ENCODE data around the gene TEX12. TPM values are rescaled to one million over a fixed set of nuclear protein-coding genes. Genes with fewer than 3 reads are reported as not detected.
"Not testable (repeated sequence)": the region's sequence is repeated elsewhere in the genome, so short reads cannot be mapped to it uniquely, and the experiment has no call there.

Gene TEX12
- polyA plus RNA-seq, 4 donors = 0.13 to 1.6 TPM; not detected in 2

DNA sequence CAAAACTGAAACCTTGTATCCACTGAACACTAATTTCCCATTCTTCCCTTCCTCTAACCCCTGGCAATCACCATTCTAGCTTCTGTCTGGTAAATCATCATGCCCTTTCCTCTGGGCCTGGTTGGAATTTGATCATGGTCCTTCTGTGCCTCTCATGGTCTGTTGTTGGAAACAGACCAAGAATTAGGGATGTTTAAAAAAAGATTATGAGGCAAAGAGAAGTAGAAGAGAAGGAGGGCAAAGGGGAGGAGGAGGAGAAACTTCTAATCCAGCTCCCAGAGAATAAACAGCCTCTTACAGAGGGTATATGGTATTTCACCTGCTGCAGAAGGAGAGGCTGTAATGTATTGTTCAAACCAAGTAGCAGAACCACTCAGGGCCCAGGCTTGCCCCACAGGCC is 18.7 kb downstream of the TEX12 start:
- FAIRE-seq = no peak
- Histone ChIP-seq H3K27ac (ENCODE audit: low read depth in 1 of 3, low read length in 2 of 3) (no peak overlapping the region), H3K27me3 (ENCODE audit: control insufficient read depth in 3 of 3, insufficient read depth in 3 of 3, low read length in 3 of 3) (no peaks in the 10 kb centered on the region), H3K4me3 (ENCODE audit: low read depth in 1 of 3, low read length in 3 of 3) (no peak overlapping the region), H3K9me3 (ENCODE audit: control insufficient read depth in 2 of 2, insufficient read depth in 1 of 2, low read depth in 1 of 2, low read length in 1 of 2) (no peaks in the 10 kb centered on the region), H3K36me3 (ENCODE audit: control insufficient read depth in 3 of 3, insufficient read depth in 2 of 3, low read depth in 1 of 3, low read length in 3 of 3) (no peaks in the 10 kb centered on the region), H3K4me1 (ENCODE audit: control insufficient read depth in 3 of 3, insufficient read depth in 2 of 3, low read depth in 1 of 3, low read length in 2 of 3) (no peaks in the 10 kb centered on the region)
- no peak for DNase-seq

GRCh38 chr11:112186304-112186703 is 19.1 kb downstream of the TEX12 start:
- no peak for DNase-seq
- Histone ChIP-seq H3K36me3 (ENCODE audit: control insufficient read depth in 3 of 3, insufficient read depth in 2 of 3, low read depth in 1 of 3, low read length in 3 of 3) (no peaks in the 10 kb centered on the region), H3K27ac (ENCODE audit: low read depth in 1 of 3, low read length in 2 of 3) (no peak overlapping the region), H3K4me3 (ENCODE audit: low read depth in 1 of 3, low read length in 3 of 3) (no peak overlapping the region), H3K27me3 (ENCODE audit: control insufficient read depth in 3 of 3, insufficient read depth in 3 of 3, low read length in 3 of 3) (no peaks in the 10 kb centered on the region), H3K9me3 (ENCODE audit: control insufficient read depth in 2 of 2, insufficient read depth in 1 of 2, low read depth in 1 of 2, low read length in 1 of 2) (no peaks in the 10 kb centered on the region), H3K4me1 (ENCODE audit: control insufficient read depth in 3 of 3, insufficient read depth in 2 of 3, low read depth in 1 of 3, low read length in 2 of 3) (no peaks in the 10 kb centered on the region)
- no peak for FAIRE-seq

DNA sequence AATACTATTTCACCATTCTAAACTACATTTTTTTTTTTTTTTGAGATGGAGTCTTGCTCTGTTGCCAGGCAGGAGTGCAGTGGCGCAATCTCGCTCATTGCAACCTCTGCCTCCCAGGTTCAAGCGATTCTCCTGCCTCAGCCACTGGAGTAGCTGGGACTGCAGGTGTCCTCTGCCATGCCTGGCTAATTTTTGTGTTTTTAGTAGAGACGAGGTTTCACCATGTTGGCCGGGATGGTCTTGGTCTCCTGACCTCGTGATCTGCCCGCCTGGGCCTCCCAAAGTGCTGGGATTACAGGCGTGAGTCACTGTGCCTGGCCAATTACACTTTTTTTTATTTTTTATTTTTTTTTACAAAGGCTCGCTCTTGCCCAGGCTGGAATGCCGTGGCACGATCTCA is 27.9 kb downstream of the TEX12 start:
- not testable (repeated sequence) for H3K27ac ChIP-seq (ENCODE audit: low read depth in 1 of 3, low read length in 2 of 3); H3K27me3 ChIP-seq (ENCODE audit: control insufficient read depth in 3 of 3, insufficient read depth in 3 of 3, low read length in 3 of 3); DNase-seq; H3K4me1 ChIP-seq (ENCODE audit: control insufficient read depth in 3 of 3, insufficient read depth in 2 of 3, low read depth in 1 of 3, low read length in 2 of 3); H3K4me3 ChIP-seq (ENCODE audit: low read depth in 1 of 3, low read length in 3 of 3); FAIRE-seq; H3K9me3 ChIP-seq (ENCODE audit: control insufficient read depth in 2 of 2, insufficient read depth in 1 of 2, low read depth in 1 of 2, low read length in 1 of 2); H3K36me3 ChIP-seq (ENCODE audit: control insufficient read depth in 3 of 3, insufficient read depth in 2 of 3, low read depth in 1 of 3, low read length in 3 of 3)
- 72 to 86% (median 85%) methylated on average over 11 of the region's 11 CpGs for WGBS, 3 donors

DNA sequence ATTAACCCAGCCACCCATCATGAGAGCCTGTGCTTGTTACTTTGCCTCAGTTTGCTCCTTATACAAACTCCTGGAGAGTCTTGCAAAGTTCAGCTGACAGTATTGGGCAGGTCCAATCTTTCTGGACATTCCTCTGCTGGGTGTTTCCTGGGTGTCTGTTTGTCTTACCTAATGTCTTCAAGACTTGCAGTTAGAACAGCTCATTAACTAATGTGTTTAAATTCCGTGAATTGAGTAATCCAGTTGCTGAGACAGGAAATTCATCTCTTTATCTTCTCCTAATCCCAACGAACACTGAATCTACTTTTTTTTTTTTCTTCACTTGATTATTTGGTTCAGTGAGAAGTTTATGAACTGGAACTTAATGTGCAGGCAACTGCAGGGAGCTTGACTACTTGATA is 28.8 kb downstream of the TEX12 start:
- Histone ChIP-seq H3K9me3 (ENCODE audit: control insufficient read depth in 2 of 2, insufficient read depth in 1 of 2, low read depth in 1 of 2, low read length in 1 of 2) (no peaks in the 10 kb centered on the region), H3K27ac (ENCODE audit: low read depth in 1 of 3, low read length in 2 of 3) (no peak overlapping the region), H3K36me3 (ENCODE audit: control insufficient read depth in 3 of 3, insufficient read depth in 2 of 3, low read depth in 1 of 3, low read length in 3 of 3) (no peaks in the 10 kb centered on the region), H3K27me3 (ENCODE audit: control insufficient read depth in 3 of 3, insufficient read depth in 3 of 3, low read length in 3 of 3) (no peaks in the 10 kb centered on the region), H3K4me1 (ENCODE audit: control insufficient read depth in 3 of 3, insufficient read depth in 2 of 3, low read depth in 1 of 3, low read length in 2 of 3) (peaks cover 0 to 4% (median 0%) of the 10 kb centered on the region in 3 donors), H3K4me3 (ENCODE audit: low read depth in 1 of 3, low read length in 3 of 3) (no peak overlapping the region)
- FAIRE-seq (no peak), DNase-seq (no peak)
- WGBS, 3 donors = 31 to 47% (median 43%) methylated on average over 2 of the region's 2 CpGs

GRCh38 chr11:112196519-112197087 is 29.4 kb downstream of the TEX12 start:
- peaks cover 0 to 4% (median 0%) of the 10 kb centered on the region in 3 donors for H3K4me1 ChIP-seq (ENCODE audit: control insufficient read depth in 3 of 3, insufficient read depth in 2 of 3, low read depth in 1 of 3, low read length in 2 of 3)
- no peaks in the 10 kb centered on the region for H3K9me3 ChIP-seq (ENCODE audit: control insufficient read depth in 2 of 2, insufficient read depth in 1 of 2, low read depth in 1 of 2, low read length in 1 of 2)
- H3K4me3 ChIP-seq (ENCODE audit: low read depth in 1 of 3, low read length in 3 of 3) = no peak overlapping the region
- H3K27ac ChIP-seq (ENCODE audit: low read depth in 1 of 3, low read length in 2 of 3) = no peak overlapping the region
- no peaks in the 10 kb centered on the region for H3K36me3 ChIP-seq (ENCODE audit: control insufficient read depth in 3 of 3, insufficient read depth in 2 of 3, low read depth in 1 of 3, low read length in 3 of 3)
- 92 to 100% (median 98%) methylated on average over 2 of the region's 2 CpGs for WGBS, 3 donors
- no peaks in the 10 kb centered on the region for H3K27me3 ChIP-seq (ENCODE audit: control insufficient read depth in 3 of 3, insufficient read depth in 3 of 3, low read length in 3 of 3)
- FAIRE-seq (no peak), DNase-seq (no peak)

DNA sequence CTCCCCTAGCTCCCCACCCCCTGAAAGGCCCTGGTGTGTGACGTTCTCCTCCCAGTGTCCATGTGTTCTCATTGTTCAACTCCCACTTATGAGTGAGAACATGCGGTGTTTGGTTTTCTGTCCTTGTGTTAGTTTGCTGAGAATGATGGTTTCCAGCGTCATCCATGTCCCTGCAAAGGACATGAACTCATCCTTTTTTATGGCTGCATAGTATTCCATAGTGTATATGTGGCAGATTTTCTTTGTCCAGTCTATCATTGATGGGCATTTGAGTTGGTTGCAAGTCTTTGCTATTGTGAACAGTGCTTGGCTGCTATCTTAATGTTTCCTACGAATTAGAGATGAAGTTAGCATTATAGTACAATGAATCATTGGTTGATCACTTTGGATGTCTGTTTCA is 31.9 kb downstream of the TEX12 start:
- H3K27me3 ChIP-seq (ENCODE audit: control insufficient read depth in 3 of 3, insufficient read depth in 3 of 3, low read length in 3 of 3); H3K27ac ChIP-seq (ENCODE audit: low read depth in 1 of 3, low read length in 2 of 3); H3K4me3 ChIP-seq (ENCODE audit: low read depth in 1 of 3, low read length in 3 of 3); FAIRE-seq; DNase-seq; H3K4me1 ChIP-seq (ENCODE audit: control insufficient read depth in 3 of 3, insufficient read depth in 2 of 3, low read depth in 1 of 3, low read length in 2 of 3); H3K9me3 ChIP-seq (ENCODE audit: control insufficient read depth in 2 of 2, insufficient read depth in 1 of 2, low read depth in 1 of 2, low read length in 1 of 2); H3K36me3 ChIP-seq (ENCODE audit: control insufficient read depth in 3 of 3, insufficient read depth in 2 of 3, low read depth in 1 of 3, low read length in 3 of 3): not testable (repeated sequence)
- WGBS, 3 donors = 69 to 80% (median 74%) methylated on average over 4 of the region's 4 CpGs

DNA sequence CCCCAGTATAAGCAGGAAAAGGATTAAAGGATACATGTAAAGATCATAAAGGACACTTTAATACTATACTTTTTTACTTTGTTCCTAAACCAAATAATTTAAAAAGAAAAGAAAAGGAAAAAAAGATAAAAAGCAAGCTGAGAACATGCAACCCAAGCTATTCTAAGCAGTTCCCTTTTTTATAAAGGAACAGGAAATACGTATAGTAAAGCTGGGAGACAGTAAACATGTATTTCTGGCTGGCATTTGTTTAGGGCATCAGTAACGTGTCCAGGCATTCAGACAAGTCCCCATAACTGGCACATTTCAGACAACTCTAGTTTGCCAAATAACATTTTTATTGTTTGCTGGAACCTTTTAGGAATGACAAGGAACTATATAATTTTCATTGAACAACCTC is 33.1 kb downstream of the TEX12 start:
- WGBS, 3 donors = 34 to 51% (median 38%) methylated on average over 2 of the region's 2 CpGs
- DNase-seq = no peak

DNA sequence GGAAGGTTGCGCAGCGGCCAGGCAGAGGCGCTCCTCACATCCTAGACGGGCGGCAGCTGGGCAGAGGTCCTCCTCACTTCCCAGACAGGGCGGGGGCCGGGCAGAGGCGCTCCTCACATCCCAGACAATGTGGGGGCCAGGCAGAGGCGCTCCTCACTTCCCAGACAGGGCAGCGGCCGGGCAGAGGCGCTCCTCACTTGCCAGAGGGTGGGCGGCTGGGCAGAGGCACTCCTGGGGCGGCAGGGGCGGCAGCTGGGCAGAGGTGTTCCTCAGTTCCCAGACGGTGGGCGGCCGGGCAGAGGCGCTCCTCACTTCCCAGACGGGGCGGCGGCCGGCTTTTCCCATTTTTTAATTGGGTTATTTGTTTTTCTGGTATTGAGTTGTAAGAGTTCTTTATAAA is 38.9 kb downstream of the TEX12 start:
- DNase-seq (no peak), FAIRE-seq (no peak)
- Histone ChIP-seq H3K4me1 (ENCODE audit: control insufficient read depth in 3 of 3, insufficient read depth in 2 of 3, low read depth in 1 of 3, low read length in 2 of 3) (no peaks in the 10 kb centered on the region), H3K36me3 (ENCODE audit: control insufficient read depth in 3 of 3, insufficient read depth in 2 of 3, low read depth in 1 of 3, low read length in 3 of 3) (peaks cover 0 to 3% (median 0%) of the 10 kb centered on the region in 3 donors), H3K27ac (ENCODE audit: low read depth in 1 of 3, low read length in 2 of 3) (no peak overlapping the region), H3K9me3 (ENCODE audit: control insufficient read depth in 2 of 2, insufficient read depth in 1 of 2, low read depth in 1 of 2, low read length in 1 of 2) (no peaks in the 10 kb centered on the region), H3K27me3 (ENCODE audit: control insufficient read depth in 3 of 3, insufficient read depth in 3 of 3, low read length in 3 of 3) (no peaks in the 10 kb centered on the region), H3K4me3 (ENCODE audit: low read depth in 1 of 3, low read length in 3 of 3) (no peak overlapping the region)
- 93 to 97% (median 95%) methylated on average over 22 to 23 of the region's 23 CpGs for WGBS, 3 donors

More for the DNA sequence above, 33.1 kb downstream of the TEX12 start:
- H3K9me3 ChIP-seq (ENCODE audit: control insufficient read depth in 2 of 2, insufficient read depth in 1 of 2, low read depth in 1 of 2, low read length in 1 of 2) = no peaks in the 10 kb centered on the region
- no peak for FAIRE-seq
- H3K4me3 ChIP-seq (ENCODE audit: low read depth in 1 of 3, low read length in 3 of 3) = no peak overlapping the region
- H3K36me3 ChIP-seq (ENCODE audit: control insufficient read depth in 3 of 3, insufficient read depth in 2 of 3, low read depth in 1 of 3, low read length in 3 of 3) = no peaks in the 10 kb centered on the region
- peaks cover 0 to 4% (median 0%) of the 10 kb centered on the region in 3 donors for H3K4me1 ChIP-seq (ENCODE audit: control insufficient read depth in 3 of 3, insufficient read depth in 2 of 3, low read depth in 1 of 3, low read length in 2 of 3)
- no peak overlapping the region for H3K27ac ChIP-seq (ENCODE audit: low read depth in 1 of 3, low read length in 2 of 3)
- no peaks in the 10 kb centered on the region for H3K27me3 ChIP-seq (ENCODE audit: control insufficient read depth in 3 of 3, insufficient read depth in 3 of 3, low read length in 3 of 3)

DNA sequence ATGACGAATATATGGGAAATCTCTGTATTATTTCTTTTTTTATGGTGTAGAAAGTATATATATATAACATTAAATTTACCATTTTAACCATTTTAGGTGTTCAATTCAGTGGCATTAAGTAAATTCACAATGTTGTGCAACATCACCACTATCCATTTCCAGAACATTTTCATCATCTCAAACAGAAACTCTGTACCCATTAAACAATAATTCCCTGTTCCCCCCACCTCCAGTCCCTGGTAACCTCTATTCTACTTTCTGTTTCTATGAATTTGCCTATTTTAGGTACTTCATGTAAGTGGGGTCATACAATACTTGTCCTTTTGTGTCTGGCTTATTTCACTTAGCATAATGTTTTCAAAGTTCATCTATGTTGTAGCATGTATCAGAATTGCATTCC is 43.7 kb downstream of the TEX12 start:
- 77 to 84% (median 80%) methylated on average over 1 of the region's 1 CpG for WGBS, 3 donors
- FAIRE-seq = no peak

More for the DNA sequence above, 43.7 kb downstream of the TEX12 start:
- Histone ChIP-seq H3K27me3 (ENCODE audit: control insufficient read depth in 3 of 3, insufficient read depth in 3 of 3, low read length in 3 of 3) (no peaks in the 10 kb centered on the region), H3K36me3 (ENCODE audit: control insufficient read depth in 3 of 3, insufficient read depth in 2 of 3, low read depth in 1 of 3, low read length in 3 of 3) (peaks cover 0 to 3% (median 0%) of the 10 kb centered on the region in 3 donors), H3K9me3 (ENCODE audit: control insufficient read depth in 2 of 2, insufficient read depth in 1 of 2, low read depth in 1 of 2, low read length in 1 of 2) (no peaks in the 10 kb centered on the region), H3K27ac (ENCODE audit: low read depth in 1 of 3, low read length in 2 of 3) (no peak overlapping the region), H3K4me1 (ENCODE audit: control insufficient read depth in 3 of 3, insufficient read depth in 2 of 3, low read depth in 1 of 3, low read length in 2 of 3) (no peaks in the 10 kb centered on the region), H3K4me3 (ENCODE audit: low read depth in 1 of 3, low read length in 3 of 3) (no peak overlapping the region)
- DNase-seq = no peak
